Measurements from ENCODE around the gene ARL14EPL. TPM values are rescaled to one million over a fixed set of nuclear protein-coding genes. Genes with fewer than 3 reads are reported as not detected.
A peak's percentile ranks its signal among the peaks of the same experiment; 100 is the strongest.

ARL14EPL gene
- total and polyA plus RNA-seq, 3 donors from 2014 or later, result 0.21 TPM; not detected in 2

DNA sequence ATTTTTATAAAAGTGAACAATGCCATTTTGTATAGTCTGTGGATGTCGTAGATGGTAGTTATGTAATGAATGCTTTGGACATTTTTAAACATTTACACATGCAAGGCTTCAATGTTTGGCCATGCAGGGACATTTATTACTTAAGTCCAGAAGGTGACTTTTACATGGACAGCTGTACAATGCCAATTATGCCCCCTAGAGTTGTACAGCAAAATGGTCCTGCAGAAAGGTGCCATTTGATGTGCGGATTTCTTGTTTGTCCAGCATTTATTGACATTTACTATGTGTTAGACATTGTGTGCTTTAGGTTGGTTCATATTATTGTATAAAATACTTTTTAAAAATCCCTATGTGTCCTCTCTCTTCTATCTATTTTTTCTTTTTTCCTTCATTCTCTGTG is 30.1 kb downstream of the ARL14EPL start:
- intact Hi-C loops (cut with DNase I; ENCODE audit: low total_unique reads), result no loop called here
- no peak overlapping the region for H3K27ac ChIP-seq
- H3K36me3 ChIP-seq (ENCODE audit: low read depth, missing control alignments), result no peaks in the 10 kb centered on the region
- H3K27me3 ChIP-seq, result no peaks in the 10 kb centered on the region
- TF ChIP-seq POLR2A (IDR thresholded peaks at IDR 0.05), result no peak
- TF ChIP-seq CTCF (IDR thresholded peaks at IDR 0.05), result no peak
- no peak for DNase-seq
- H3K4me3 ChIP-seq, result no peak overlapping the region
- H3K9me3 ChIP-seq, result no peaks in the 10 kb centered on the region
- H3K4me1 ChIP-seq, result no peaks in the 10 kb centered on the region
- WGBS, 2 donors, result 91 to 97% methylated on average over 2 of the region's 2 CpGs

GRCh38 chr5:116063950-116064349 is 31.7 kb downstream of the ARL14EPL start:
- WGBS, 2 donors, result 88 to 89% methylated on average over 3 of the region's 3 CpGs
- intact Hi-C loops (cut with DNase I; ENCODE audit: low total_unique reads), result no loop called here
- no peak overlapping the region for H3K27ac ChIP-seq
- no peaks in the 10 kb centered on the region for H3K9me3 ChIP-seq
- H3K4me3 ChIP-seq, result no peak overlapping the region
- TF ChIP-seq POLR2A (IDR thresholded peaks at IDR 0.05), result no peak
- no peak for TF ChIP-seq CTCF (IDR thresholded peaks at IDR 0.05)
- no peaks in the 10 kb centered on the region for H3K36me3 ChIP-seq (ENCODE audit: low read depth, missing control alignments)
- DNase-seq, result no peak
- H3K4me1 ChIP-seq, result no peaks in the 10 kb centered on the region
- no peaks in the 10 kb centered on the region for H3K27me3 ChIP-seq

- DNase-seq, result peak; percentile 69
- no peak for TF ChIP-seq POLR2A (IDR thresholded peaks at IDR 0.05)
- TF ChIP-seq CTCF (IDR thresholded peaks at IDR 0.05), result peak; percentile 65 to 92 (median 72)
- intact Hi-C loops (cut with DNase I; ENCODE audit: low total_unique reads), result no loop called here
- H3K27ac ChIP-seq, result no peak overlapping the region
- H3K36me3 ChIP-seq (ENCODE audit: low read depth, missing control alignments), result no peaks in the 10 kb centered on the region
- no peaks in the 10 kb centered on the region for H3K4me1 ChIP-seq
- H3K27me3 ChIP-seq, result no peaks in the 10 kb centered on the region
- WGBS, 2 donors, result 33 to 34% methylated on average over 4 of the region's 4 CpGs
- no peaks in the 10 kb centered on the region for H3K9me3 ChIP-seq
- no peak overlapping the region for H3K4me3 ChIP-seq
Observed at GRCh38 chr5:116068028-116068632, 35.9 kb downstream of the ARL14EPL start.

- TF ChIP-seq POLR2A (IDR thresholded peaks at IDR 0.05), result no peak
- TF ChIP-seq CTCF (IDR thresholded peaks at IDR 0.05), result no peak
- H3K27ac ChIP-seq, result no peak overlapping the region
- intact Hi-C loops (cut with DNase I; ENCODE audit: low total_unique reads), result no loop called here
- no peaks in the 10 kb centered on the region for H3K27me3 ChIP-seq
- no peaks in the 10 kb centered on the region for H3K9me3 ChIP-seq
- 94 to 97% methylated on average over 1 of the region's 1 CpG for WGBS, 2 donors
- no peaks in the 10 kb centered on the region for H3K4me1 ChIP-seq
- no peak overlapping the region for H3K4me3 ChIP-seq
- DNase-seq, result no peak
- H3K36me3 ChIP-seq (ENCODE audit: low read depth, missing control alignments), result no peaks in the 10 kb centered on the region
Observed at GRCh38 chr5:116071211-116071610, 38.9 kb downstream of the ARL14EPL start.

DNA sequence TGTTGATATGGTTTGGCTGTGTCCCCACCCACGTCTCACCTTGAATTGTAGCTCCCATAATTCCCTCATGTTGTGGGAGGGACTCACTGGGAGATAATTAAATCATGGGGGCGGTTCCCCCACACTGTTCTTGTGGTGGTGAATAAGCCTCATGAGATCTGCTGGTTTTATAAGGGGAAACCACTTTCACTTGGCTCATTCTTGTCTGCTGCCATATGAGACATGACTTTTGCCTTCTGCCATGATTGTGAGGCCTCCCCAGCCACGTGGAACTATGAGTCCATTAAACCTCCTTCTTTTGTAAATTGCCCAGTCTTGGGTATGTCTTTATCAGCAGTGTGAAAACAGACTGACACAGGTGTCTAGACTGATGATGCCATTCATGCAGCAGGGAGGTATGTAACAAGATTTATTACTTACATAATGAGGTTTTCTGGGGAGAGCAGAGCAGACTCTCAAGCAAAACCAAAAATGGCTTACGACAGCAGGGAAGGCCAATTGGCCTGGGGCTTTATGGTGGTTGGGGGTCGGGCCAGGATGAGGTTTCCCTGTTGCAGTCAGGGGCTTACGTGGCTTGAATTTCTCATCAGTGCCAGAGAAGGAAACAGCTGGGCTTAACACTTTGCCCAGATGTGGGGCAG is 43.0 kb downstream of the ARL14EPL start:
- Histone ChIP-seq H3K27ac (no peak overlapping the region), H3K36me3 (ENCODE audit: low read depth, missing control alignments) (no peaks in the 10 kb centered on the region), H3K27me3 (no peaks in the 10 kb centered on the region), H3K4me1 (no peaks in the 10 kb centered on the region), H3K9me3 (no peaks in the 10 kb centered on the region), H3K4me3 (no peak overlapping the region)
- intact Hi-C loops (cut with DNase I; ENCODE audit: low total_unique reads), result no loop called here
- 63 to 69% methylated on average over 6 of the region's 6 CpGs for WGBS, 2 donors
- DNase-seq, result no peak
- TF ChIP-seq CTCF (IDR thresholded peaks at IDR 0.05) (no peak), POLR2A (IDR thresholded peaks at IDR 0.05) (no peak)
